GM23248 (cell line): ENCODE data around the gene GLRX. TPM values are rescaled to one million over a fixed set of nuclear protein-coding genes. Genes with fewer than 3 reads are reported as not detected.

ENCODE experiments used
- DNase-seq: peaks from one replicate; pipeline ENCODE4 v3.0.0-alpha.2; 2015
- H2AFZ ChIP-seq: fragments of 200-600 bp; sonication (generic); 2 replicates; pipeline ENCODE4 v1.6.1; 2016; ENCODE audit warnings: antibody characterized with exemption
- H3F3A ChIP-seq: fragments of 200-600 bp; sonication (generic); 2 replicates; pipeline ENCODE4 v1.6.1; 2016; ENCODE audit warnings: mild to moderate bottlenecking, antibody characterized with exemption, mixed run types; ENCODE audit not compliant: insufficient read depth
- H3K27ac ChIP-seq: fragments of 200-600 bp; sonication (generic); 2 replicates; pipeline ENCODE4 v1.5.1; 2016; ENCODE audit warnings: mild to moderate bottlenecking
- H3K27me3 ChIP-seq: fragments of 200-600 bp; sonication (generic); replicated peaks from 2 replicates; pipeline ENCODE4 v1.6.1; 2016; ENCODE audit warnings: mild to moderate bottlenecking; ENCODE audit not compliant: insufficient read depth
- H3K36me3 ChIP-seq: fragments of 200-600 bp; sonication (generic); 2 replicates; pipeline ENCODE4 v1.6.1; 2016; ENCODE audit warnings: low read depth, mild to moderate bottlenecking
- H3K4me1 ChIP-seq: fragments of 200-600 bp; sonication (generic); 2 replicates; pipeline ENCODE4 v1.6.1; 2016; ENCODE audit warnings: mild to moderate bottlenecking; ENCODE audit not compliant: insufficient read depth
- H3K4me2 ChIP-seq: fragments of 200-600 bp; sonication (generic); one replicate; pipeline ENCODE4 v1.6.1; 2016; ENCODE audit warnings: mild to moderate bottlenecking; ENCODE audit not compliant: unreplicated experiment
- H3K4me3 ChIP-seq: fragments of 200-600 bp; sonication (generic); 2 replicates; pipeline ENCODE4 v1.5.1; 2016; ENCODE audit warnings: mild to moderate bottlenecking
- H3K79me2 ChIP-seq: fragments of 200-600 bp; sonication (generic); 2 replicates; pipeline ENCODE4 v1.6.1; 2016; ENCODE audit warnings: mild to moderate bottlenecking; ENCODE audit not compliant: insufficient read depth
- H3K9ac ChIP-seq: fragments of 200-600 bp; sonication (generic); 2 replicates; pipeline ENCODE4 v1.6.1; 2016; ENCODE audit warnings: mild to moderate bottlenecking
- H3K9me2 ChIP-seq: fragments of 200-600 bp; sonication (generic); 2 replicates; pipeline ENCODE4 v1.6.1; 2016; ENCODE audit warnings: mixed run types, mild to moderate bottlenecking, moderate library complexity; ENCODE audit not compliant: insufficient read depth
- H3K9me3 ChIP-seq: fragments of 200-600 bp; sonication (generic); one replicate; pipeline ENCODE4 v1.6.1; 2017; ENCODE audit warnings: low read depth
- H4K20me1 ChIP-seq: fragments of 200-600 bp; sonication (generic); 2 replicates; pipeline ENCODE4 v1.6.0; 2016; ENCODE audit not compliant: insufficient read depth
- EZH2 ChIP-seq: fragments of 200-600 bp; sonication (generic); IDR thresholded peaks from 2 replicates; pipeline ENCODE4 v1.6.1; 2018; ENCODE audit warnings: antibody characterized with exemption, mild to moderate bottlenecking; ENCODE audit not compliant: insufficient read depth, poor library complexity, severe bottlenecking
- EZH2phosphoT487 ChIP-seq: fragments of 200-600 bp; sonication (generic); IDR thresholded peaks from 2 replicates; pipeline ENCODE4 v1.6.1; 2018; ENCODE audit warnings: antibody characterized with exemption, moderate library complexity, mild to moderate bottlenecking, low read depth; ENCODE audit not compliant: insufficient read depth
- WGBS, 2 experiments: methylation state at CpG; one replicate each; pipeline ENCODE4 v1.1.6; 2015 to 2017; ENCODE audit warnings: low lambda C conversion rate in 2 of 2, low coverage in 1 of 2; ENCODE audit errors: missing lambda C conversion rate in 2 of 2; 5-methylcytosine and 5-hydroxymethylcytosine counted together
- in situ Hi-C: fragments of 300-500 bp; cut with MboI; formaldehyde crosslinking; loops from 2 replicates; pipeline ENCODE4 v1.15.0; 2020
- polyA plus RNA-seq: library from polyadenylated mRNA; unstranded; fragments of >200 nt; fragmentation: Nextera tagmentation; extraction: Ambion mirVana; gene quantifications from 2 replicates; pipeline ENCODE4 v1.2.1, GENCODE V29; 2016
- total RNA-seq: library from RNA; depleted of rRNA; stranded (reverse); fragments of >200 nt; shearing (Covaris generic); gene quantifications from 2 replicates; pipeline ENCODE4 v1.2.3, GENCODE V29; 2014

Gene GLRX
- total and polyA plus RNA-seq, 2 experiments from 2014 or later = 144 to 316 TPM

- no peaks in the 10 kb centered on the region for H4K20me1 ChIP-seq
- H3K4me2 ChIP-seq = peak overlapping the region; percentile 42
- peak overlapping the region; percentile 12; the same call in 1 of the 2 replicates for H2AFZ ChIP-seq
- H3K36me3 ChIP-seq = no peaks in the 10 kb centered on the region
- in situ Hi-C loops = no loop called here
- no peaks in the 10 kb centered on the region for H3K79me2 ChIP-seq
- no peaks in the 10 kb centered on the region for H3K9me3 ChIP-seq
- peak overlapping the region; percentile 87 for H3K9ac ChIP-seq
- WGBS, 2 experiments = 56 to 58% methylated on average over 4 of the region's 4 CpGs
- H3K27me3 ChIP-seq = no peaks in the 10 kb centered on the region
- H3F3A ChIP-seq = peaks cover 66% of the 10 kb centered on the region
- peak overlapping the region; percentile 98 for H3K27ac ChIP-seq
- peak; percentile 80 for DNase-seq
- no peak for TF ChIP-seq EZH2
- no peak for TF ChIP-seq EZH2phosphoT487
- no peaks in the 10 kb centered on the region for H3K9me2 ChIP-seq
- 0 out of 2 replicates have a peak overlapping the region, but pooled peaks have one; percentile 6 for H3K4me3 ChIP-seq
- H3K4me1 ChIP-seq = peaks cover 70% of the 10 kb centered on the region
Measured at GRCh38 chr5:95863383-95863757, 40.8 kb upstream of the GLRX start.

- DNase-seq = no peak
- Histone ChIP-seq H4K20me1 (no peaks in the 10 kb centered on the region), H3K9me2 (no peaks in the 10 kb centered on the region), H2AFZ (peak overlapping the region; percentile 12; the same call in 1 of the 2 replicates), H3K79me2 (no peaks in the 10 kb centered on the region), H3F3A (peaks cover 67% of the 10 kb centered on the region), H3K4me1 (peaks cover 73% of the 10 kb centered on the region), H3K27me3 (no peaks in the 10 kb centered on the region), H3K4me2 (peak overlapping the region; percentile 66), H3K36me3 (no peaks in the 10 kb centered on the region), H3K9me3 (no peaks in the 10 kb centered on the region), H3K4me3 (no peak overlapping the region), H3K27ac (peak overlapping the region; percentile 98), H3K9ac (peak overlapping the region; percentile 87)
- in situ Hi-C loops = no loop called here
- 93 to 97% methylated on average over 8 of the region's 8 CpGs for WGBS, 2 experiments
- TF ChIP-seq EZH2phosphoT487 (no peak), EZH2 (no peak)
Measured at GRCh38 chr5:95862671-95863382, 40.3 kb upstream of the GLRX start.

- peak; percentile 87 for DNase-seq
- no peak for TF ChIP-seq EZH2phosphoT487
- TF ChIP-seq EZH2 = no peak
- peak overlapping the region; percentile 98 for H3K27ac ChIP-seq
- no peaks in the 10 kb centered on the region for H3K27me3 ChIP-seq
- peak overlapping the region; percentile 66 for H3K4me2 ChIP-seq
- no peaks in the 10 kb centered on the region for H3K9me3 ChIP-seq
- H3K36me3 ChIP-seq = no peaks in the 10 kb centered on the region
- H2AFZ ChIP-seq = 0 out of 2 replicates have a peak overlapping the region, but pooled peaks have one; percentile 1
- peaks cover 67% of the 10 kb centered on the region for H3F3A ChIP-seq
- H4K20me1 ChIP-seq = no peaks in the 10 kb centered on the region
- peak overlapping the region; percentile 23 for H3K4me3 ChIP-seq
- H3K9me2 ChIP-seq = no peaks in the 10 kb centered on the region
- in situ Hi-C loops = no loop called here
- 42 to 46% methylated on average over 8 of the region's 8 CpGs for WGBS, 2 experiments
- H3K9ac ChIP-seq = peak overlapping the region; percentile 87
- peaks cover 77% of the 10 kb centered on the region for H3K4me1 ChIP-seq
- no peaks in the 10 kb centered on the region for H3K79me2 ChIP-seq
Measured at GRCh38 chr5:95861864-95862561, 39.5 kb upstream of the GLRX start.

GRCh38 chr5:95861221-95861863, 38.8 kb upstream of the GLRX start:
- peak overlapping the region; percentile 28 for H3K4me3 ChIP-seq
- no peaks in the 10 kb centered on the region for H3K27me3 ChIP-seq
- 0 out of 2 replicates have a peak overlapping the region, but pooled peaks have one; percentile 1 for H2AFZ ChIP-seq
- H3K36me3 ChIP-seq = no peaks in the 10 kb centered on the region
- no peaks in the 10 kb centered on the region for H3K9me3 ChIP-seq
- no peak for TF ChIP-seq EZH2
- TF ChIP-seq EZH2phosphoT487 = no peak
- no peaks in the 10 kb centered on the region for H4K20me1 ChIP-seq
- peaks cover 63% of the 10 kb centered on the region for H3F3A ChIP-seq
- H3K4me1 ChIP-seq = peaks cover 74% of the 10 kb centered on the region
- peak; percentile 97 for DNase-seq
- 6 to 7% methylated on average over 14 of the region's 14 CpGs for WGBS, 2 experiments
- H3K9ac ChIP-seq = peak overlapping the region; percentile 87
- no peaks in the 10 kb centered on the region for H3K79me2 ChIP-seq
- no peaks in the 10 kb centered on the region for H3K9me2 ChIP-seq
- peak overlapping the region; percentile 66 for H3K4me2 ChIP-seq
- in situ Hi-C loops = no loop called here
- peak overlapping the region; percentile 98 for H3K27ac ChIP-seq
